ENCODE data around the gene TRIM24. TPM values are rescaled to one million over a fixed set of nuclear protein-coding genes. Genes with fewer than 3 reads are reported as not detected.
"Not testable (repeated sequence)": the region's sequence is repeated elsewhere in the genome, so short reads cannot be mapped to it uniquely, and the experiment has no call there.

Gene TRIM24
- polyA plus RNA-seq, 1 of the 3 experiments (the other 2 are of a cell fraction) = 5.3 TPM

DNA sequence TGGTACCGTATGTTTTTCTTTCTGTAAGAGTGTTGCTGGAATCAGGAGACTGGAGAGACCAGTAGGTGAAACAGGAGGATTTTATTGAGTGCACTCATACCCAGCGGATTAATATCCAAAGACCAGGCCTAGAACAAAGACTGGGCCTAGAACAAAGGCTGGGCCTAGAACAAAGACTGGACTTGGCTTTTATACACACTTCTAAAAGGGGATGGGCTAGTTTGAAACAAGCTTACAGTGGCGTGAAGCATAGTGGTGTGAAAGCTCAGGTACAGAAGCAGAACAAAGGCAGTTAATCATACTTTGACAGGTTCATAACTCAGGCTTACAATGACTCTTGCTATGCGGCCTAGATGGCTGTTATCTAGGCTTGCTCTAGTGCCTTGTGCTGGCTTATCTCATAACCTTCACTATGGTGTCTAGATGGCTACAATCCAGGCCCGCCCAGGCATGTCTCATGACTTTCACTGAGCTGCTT, 67.7 kb downstream of the TRIM24 start:
- WGBS (ENCODE audit: low lambda C conversion rate) = 90% methylated on average over 5 of the region's 5 CpGs

DNA sequence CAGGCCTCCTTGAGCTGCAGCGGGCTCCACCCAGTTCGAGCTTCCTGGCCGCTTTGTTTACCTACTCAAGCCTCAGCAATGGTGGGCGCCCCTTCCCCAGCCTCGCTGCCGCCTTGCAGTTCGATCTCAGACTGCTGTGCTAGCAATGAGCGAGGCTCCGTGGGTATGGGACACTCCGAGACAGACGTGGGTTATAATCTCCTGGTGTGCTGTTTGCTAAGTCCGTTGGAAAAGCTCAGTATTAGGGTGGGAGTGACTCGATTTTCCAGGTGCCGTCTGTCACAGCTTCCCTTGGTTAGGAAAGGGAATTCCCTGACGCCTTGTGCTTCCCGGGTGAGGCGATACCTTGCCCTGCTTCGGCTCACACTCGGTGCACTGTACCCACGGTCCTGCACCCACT, 76.8 kb downstream of the TRIM24 start:
- H3K27me3 ChIP-seq (ENCODE audit: insufficient read depth); H3K9me3 ChIP-seq; H3F3A ChIP-seq (replicated peaks; ENCODE audit: insufficient read depth); H3K9me2 ChIP-seq; H3K4me2 ChIP-seq; H3K9ac ChIP-seq; H3K4me1 ChIP-seq (ENCODE audit: control insufficient read depth in 1 of 2, insufficient read depth in 2 of 2, low read depth in 1 of 2, low read length in 1 of 2); CTCF ChIA-PET; DNase-seq; H2AFZ ChIP-seq (ENCODE audit: low read depth); H4K20me1 ChIP-seq (ENCODE audit: insufficient read depth); POLR2A ChIA-PET; H3K27ac ChIP-seq (ENCODE audit: low read depth in 2 of 2, low read length in 1 of 2); H3K4me3 ChIP-seq (ENCODE audit: low read depth in 2 of 2, low read length in 1 of 2): not testable (repeated sequence)
- H3K36me3 ChIP-seq (replicated peaks in 1 of 2; ENCODE audit: control insufficient read depth in 1 of 2, insufficient read depth in 2 of 2, low read length in 1 of 2) = peaks cover 30 to 50% of the 10 kb centered on the region in 2 experiments
- peaks cover 14% of the 10 kb centered on the region; the same call in 1 of the 2 replicates for H3K79me2 ChIP-seq (ENCODE audit: insufficient read depth)
- 95% methylated on average over 17 of the region's 20 CpGs for WGBS (ENCODE audit: low lambda C conversion rate)

More for the DNA sequence above, 67.7 kb downstream of the TRIM24 start:
- ChIA-PET POLR2A (no interaction called here), CTCF (interaction anchor here (0.7 to 1.6 kb wide), 6 partner anchors 8 to 901 kb away, joined by 3 to 4 read pairs (median 4); no protein-coding TSS in a partner anchor)
- H3K9me2 ChIP-seq = no peaks in the 10 kb centered on the region
- H3K27ac ChIP-seq (ENCODE audit: low read depth in 2 of 2, low read length in 1 of 2) = no peak overlapping the region
- H3F3A ChIP-seq (replicated peaks; ENCODE audit: insufficient read depth) = peaks cover 13% of the 10 kb centered on the region
- no peaks in the 10 kb centered on the region; a peak in 1 of 4 replicates for H3K4me1 ChIP-seq (ENCODE audit: control insufficient read depth in 1 of 2, insufficient read depth in 2 of 2, low read depth in 1 of 2, low read length in 1 of 2)
- 0 out of 2 replicates have a peak, but pooled peaks have one; percentile 32 for TF ChIP-seq RCOR1 (IDR thresholded peaks at IDR 0.05; ENCODE audit: low read length)
- TF ChIP-seq EP300 (IDR thresholded peaks at IDR 0.05; ENCODE audit: borderline replicate concordance in 1 of 2, low read depth in 1 of 2, low read length in 1 of 2) = peak in 1 of 2 experiments; percentile 26; a peak in 1 of 4 replicates
- TF ChIP-seq RXRA (IDR thresholded peaks at IDR 0.05; ENCODE audit: borderline replicate concordance, low read depth) = no peak
- H3K4me2 ChIP-seq = no peak overlapping the region
- H2AFZ ChIP-seq (ENCODE audit: low read depth) = no peak overlapping the region
- no peaks in the 10 kb centered on the region; the same call in 1 of the 2 replicates for H3K79me2 ChIP-seq (ENCODE audit: insufficient read depth)
- H3K27me3 ChIP-seq (ENCODE audit: insufficient read depth) = no peaks in the 10 kb centered on the region
- DNase-seq = no peak
- no peak overlapping the region for H3K9ac ChIP-seq
- H4K20me1 ChIP-seq (ENCODE audit: insufficient read depth) = no peaks in the 10 kb centered on the region
- H3K36me3 ChIP-seq (replicated peaks in 1 of 2; ENCODE audit: control insufficient read depth in 1 of 2, insufficient read depth in 2 of 2, low read length in 1 of 2) = peaks cover 62 to 78% of the 10 kb centered on the region in 2 experiments
- H3K4me3 ChIP-seq (ENCODE audit: low read depth in 2 of 2, low read length in 1 of 2) = peak overlapping the region in 1 of 2 experiments; percentile 17; a peak in 1 of 4 replicates
- peaks cover 23% of the 10 kb centered on the region for H3K9me3 ChIP-seq

DNA sequence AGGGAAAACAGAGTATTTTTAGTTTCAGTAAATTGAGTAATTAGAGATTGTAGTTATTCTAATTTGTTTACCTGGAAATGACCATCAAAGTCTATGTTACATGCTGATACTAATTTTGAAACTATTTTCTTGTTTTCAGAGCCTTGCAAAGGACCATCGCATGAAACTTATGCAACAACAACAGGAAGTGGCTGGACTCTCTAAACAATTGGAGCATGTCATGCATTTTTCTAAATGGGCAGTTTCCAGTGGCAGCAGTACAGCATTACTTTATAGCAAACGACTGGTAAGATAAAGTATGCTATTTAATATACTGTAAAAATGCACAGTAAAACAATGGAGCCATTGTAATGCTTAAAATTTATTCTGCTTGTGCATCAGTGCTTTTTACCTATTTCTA, 78.5 kb downstream of the TRIM24 start:
- Histone ChIP-seq H3F3A (replicated peaks; ENCODE audit: insufficient read depth) (no peaks in the 10 kb centered on the region), H3K27me3 (ENCODE audit: insufficient read depth) (no peaks in the 10 kb centered on the region), H3K4me3 (ENCODE audit: low read depth in 2 of 2, low read length in 1 of 2) (no peak overlapping the region), H2AFZ (ENCODE audit: low read depth) (no peak overlapping the region), H3K79me2 (ENCODE audit: insufficient read depth) (peaks cover 13% of the 10 kb centered on the region; the same call in 1 of the 2 replicates), H3K9me3 (no peaks in the 10 kb centered on the region), H3K4me1 (ENCODE audit: control insufficient read depth in 1 of 2, insufficient read depth in 2 of 2, low read depth in 1 of 2, low read length in 1 of 2) (no peaks in the 10 kb centered on the region; a peak in 1 of 4 replicates), H3K4me2 (no peak overlapping the region), H4K20me1 (ENCODE audit: insufficient read depth) (no peaks in the 10 kb centered on the region), H3K27ac (ENCODE audit: low read depth in 2 of 2, low read length in 1 of 2) (peak overlapping the region in 1 of 2 experiments; percentile 13; a peak in 2 of 4 replicates), H3K9me2 (no peaks in the 10 kb centered on the region), H3K9ac (no peak overlapping the region), H3K36me3 (replicated peaks in 1 of 2; ENCODE audit: control insufficient read depth in 1 of 2, insufficient read depth in 2 of 2, low read length in 1 of 2) (peaks cover 36 to 63% of the 10 kb centered on the region in 2 experiments)
- ChIA-PET CTCF (no interaction called here), POLR2A (no interaction called here)
- no peak for TF ChIP-seq JUND (IDR thresholded peaks at IDR 0.05)
- no peak for TF ChIP-seq EP300 (IDR thresholded peaks at IDR 0.05; ENCODE audit: borderline replicate concordance in 1 of 2, low read depth in 1 of 2, low read length in 1 of 2)
- no peak for TF ChIP-seq MEF2A (IDR thresholded peaks at IDR 0.05; ENCODE audit: borderline replicate concordance, low read depth)
- TF ChIP-seq, protein P1, sequence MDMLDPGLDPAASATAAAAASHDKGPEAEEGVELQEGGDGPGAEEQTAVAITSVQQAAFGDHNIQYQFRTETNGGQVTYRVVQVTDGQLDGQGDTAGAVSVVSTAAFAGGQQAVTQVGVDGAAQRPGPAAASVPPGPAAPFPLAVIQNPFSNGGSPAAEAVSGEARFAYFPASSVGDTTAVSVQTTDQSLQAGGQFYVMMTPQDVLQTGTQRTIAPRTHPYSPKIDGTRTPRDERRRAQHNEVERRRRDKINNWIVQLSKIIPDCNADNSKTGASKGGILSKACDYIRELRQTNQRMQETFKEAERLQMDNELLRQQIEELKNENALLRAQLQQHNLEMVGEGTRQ (IDR thresholded peaks at IDR 0.05; ENCODE audit: borderline replicate concordance, low read depth, low read length) = no peak
- no peak for TF ChIP-seq ELF1 (IDR thresholded peaks at IDR 0.05)
- TF ChIP-seq FOXM1 (IDR thresholded peaks at IDR 0.05; ENCODE audit: low read depth) = no peak
- TF ChIP-seq TCF12 (IDR thresholded peaks at IDR 0.05) = no peak
- no peak for TF ChIP-seq POLR2AphosphoS5 (IDR thresholded peaks at IDR 0.05; ENCODE audit: low read depth, low read length)
- no peak for TF ChIP-seq RXRA (IDR thresholded peaks at IDR 0.05; ENCODE audit: borderline replicate concordance, low read depth)
- no peak for TF ChIP-seq GATA2 (CRISPR knock-in tag; IDR thresholded peaks at IDR 0.05)
- TF ChIP-seq MXI1 (IDR thresholded peaks at IDR 0.05; ENCODE audit: low read depth, low read length) = no peak
- TF ChIP-seq, protein P2, sequence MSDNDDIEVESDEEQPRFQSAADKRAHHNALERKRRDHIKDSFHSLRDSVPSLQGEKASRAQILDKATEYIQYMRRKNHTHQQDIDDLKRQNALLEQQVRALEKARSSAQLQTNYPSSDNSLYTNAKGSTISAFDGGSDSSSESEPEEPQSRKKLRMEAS (IDR thresholded peaks at IDR 0.05; ENCODE audit: low read depth) = no peak
- 99% methylated on average over 2 of the region's 2 CpGs for whole genome bisulfite sequencing (ENCODE audit: low lambda C conversion rate)
- no peak for DNase-seq

All from SK-N-SH (cell line).